HCT116 (cell line): Measurements from ENCODE around the gene GDPD3. TPM values are rescaled to one million over a fixed set of nuclear protein-coding genes. Genes with fewer than 3 reads are reported as not detected.

Source experiments
- ATAC-seq: fragments of 200-7000 bp; cut with Tn5 transposase; 2 replicates; pipeline ENCODE4 v1.9.1; 2020; ENCODE audit warnings: mild to moderate bottlenecking, moderate library complexity
- BruUV-seq: library from RNA; stranded (reverse); fragments of 400-500 nt; replicated peaks from 2 replicates; lab custom pipeline; 2021; lab: Mats Ljungman, UMichigan
- CTCF ChIA-PET: fragments of 300-600 bp; sonication (Branson Sonifier 250); formaldehyde crosslinking; loops from one replicate; lab custom pipeline; 2021; ENCODE audit warnings: antibody characterized with exemption; lab: Charles Lee
- POLR2A ChIA-PET: fragments of 300-600, 350-600 bp; sonication (Branson Sonifier 250); formaldehyde crosslinking; loops from one replicate; lab custom pipeline; 2021; ENCODE audit warnings: antibody characterized with exemption; lab: Charles Lee
- RAD21 ChIA-PET, 2 experiments: fragments of 300-600 bp; sonication (Branson Sonifier 250); formaldehyde crosslinking; loops; one replicate each; lab custom pipeline; 2023; ENCODE audit warnings: low total read pairs in 2 of 2; ENCODE audit not compliant: uncharacterized antibody in 2 of 2, unreplicated experiment in 2 of 2, low non-redundant PET in 1 of 2; lab: Charles Lee
- DNase-seq: peaks from one replicate; pipeline ENCODE4 v3.0.0-alpha.2; 2010; ENCODE audit warnings: low read depth, low spot score
- H2AFZ ChIP-seq: fragments of 200-600 bp; shearing (Covaris generic), sonication (generic); 2 replicates; pipeline ENCODE4 v1.6.1; 2017; ENCODE audit warnings: low read depth, mixed run types, mixed read lengths, antibody characterized with exemption, low read length; ENCODE audit not compliant: poor library complexity, severe bottlenecking
- H3K27ac ChIP-seq: 2 replicates; pipeline ENCODE4 v1.5.1; 2012; ENCODE audit warnings: low read depth, low read length
- H3K27me3 ChIP-seq: fragments of 200-600 bp; sonication (generic); 2 replicates; pipeline ENCODE4 v1.6.1; 2016; ENCODE audit warnings: mixed run types, low read length, mixed read lengths; ENCODE audit not compliant: insufficient read depth
- H3K36me3 ChIP-seq, 2 experiments: fragments of 200-500 bp in 1 of 2; fragments of 200-600 bp in 1 of 2; sonication (Bioruptor generic) in 1 of 2; sonication (generic) in 1 of 2; 2 replicates each; pipeline versions ENCODE4 v1.5.1 to v1.6.1; 2014 to 2016; ENCODE audit warnings: low read length in 2 of 2, inconsistent platforms in 1 of 2, mixed read lengths in 1 of 2, mixed run types in 1 of 2; ENCODE audit not compliant: insufficient read depth in 2 of 2, control insufficient read depth in 1 of 2
- H3K4me1 ChIP-seq, 2 experiments: fragments of 200-600 bp in 1 of 2; sonication (generic) in 1 of 2; 2 replicates each; pipeline versions ENCODE4 v1.5.1 to v1.6.1; 2012 to 2017; ENCODE audit warnings: low read length in 2 of 2, inconsistent platforms in 1 of 2, mild to moderate bottlenecking in 1 of 2, mixed read lengths in 1 of 2, mixed run types in 1 of 2, moderate library complexity in 1 of 2; ENCODE audit not compliant: insufficient read depth in 2 of 2, control insufficient read depth in 1 of 2
- H3K4me2 ChIP-seq: fragments of 200-600 bp; sonication (generic); 2 replicates; pipeline ENCODE4 v1.6.1; 2017; ENCODE audit warnings: mixed run types, low read length, mixed read lengths
- H3K4me3 ChIP-seq, 2 experiments: fragments of 200-600 bp in 1 of 2; sonication (generic) in 1 of 2; replicated peaks in 1 of 2; 2 replicates each; pipeline ENCODE4 v1.5.1; 2011 to 2016; ENCODE audit warnings: low read length in 2 of 2, control low read depth in 1 of 2, low read depth in 1 of 2, mild to moderate bottlenecking in 1 of 2, mixed read lengths in 1 of 2, mixed run types in 1 of 2
- H3K79me2 ChIP-seq: fragments of 200-600 bp; sonication (generic); 2 replicates; pipeline ENCODE4 v1.6.1; 2017; ENCODE audit warnings: mild to moderate bottlenecking, mixed run types, low read length, moderate library complexity, mixed read lengths; ENCODE audit not compliant: insufficient read depth
- H3K9ac ChIP-seq: fragments of 200-600 bp; sonication (generic); 2 replicates; pipeline ENCODE4 v1.6.1; 2016; ENCODE audit warnings: low read length, mixed read lengths
- H3K9me2 ChIP-seq: fragments of 200-600 bp; sonication (generic), shearing (Covaris generic); 2 replicates; pipeline ENCODE4 v1.6.1; 2017; ENCODE audit warnings: mixed run types, mild to moderate bottlenecking, moderate library complexity; ENCODE audit not compliant: insufficient read depth
- H3K9me3 ChIP-seq, 2 experiments: fragments of 200-500 bp in 1 of 2; fragments of 200-600 bp in 1 of 2; sonication (Bioruptor generic) in 1 of 2; sonication (generic) in 1 of 2; 2 replicates each; pipeline ENCODE4 v1.6.1; 2014 to 2017; ENCODE audit warnings: low read length in 2 of 2, mixed read lengths in 2 of 2, inconsistent platforms in 1 of 2, low read depth in 1 of 2, mild to moderate bottlenecking in 1 of 2, mixed run types in 1 of 2, moderate library complexity in 1 of 2; ENCODE audit not compliant: control insufficient read depth in 1 of 2, insufficient read depth in 1 of 2
- H4K20me1 ChIP-seq: fragments of 200-600 bp; sonication (generic), shearing (Covaris generic); 2 replicates; pipeline ENCODE4 v1.6.1; 2017; ENCODE audit warnings: mixed run types, mild to moderate bottlenecking, moderate library complexity; ENCODE audit not compliant: insufficient read depth
- CBX3 ChIP-seq: IDR thresholded peaks from 2 replicates; pipeline ENCODE4 v1.6.1; 2012; ENCODE audit warnings: low read depth
- EGR1 ChIP-seq: IDR thresholded peaks from 2 replicates; pipeline ENCODE4 v1.6.1; 2012; ENCODE audit warnings: low read depth
- ELF1 ChIP-seq: IDR thresholded peaks from 2 replicates; pipeline ENCODE4 v1.6.1; 2012; ENCODE audit warnings: low read depth, borderline replicate concordance
- FOSL1 ChIP-seq: IDR thresholded peaks from 2 replicates; pipeline ENCODE4 v1.6.1; 2012; ENCODE audit warnings: low read depth
- JUND ChIP-seq: IDR thresholded peaks from 2 replicates; pipeline ENCODE4 v1.6.1; 2012
- POLR2A ChIP-seq: IDR thresholded peaks from 2 replicates; pipeline ENCODE4 v1.7.0; 2011; ENCODE audit warnings: borderline replicate concordance; ENCODE audit not compliant: insufficient read depth, insufficient read length; ENCODE audit errors: extremely low read depth
- POLR2AphosphoS5 ChIP-seq: IDR thresholded peaks from 2 replicates; pipeline ENCODE4 v1.6.1; 2011; ENCODE audit warnings: mild to moderate bottlenecking, low read depth, low read length, moderate library complexity
- RAD21 ChIP-seq: IDR thresholded peaks from 2 replicates; pipeline ENCODE4 v1.6.1; 2012; ENCODE audit warnings: low read depth, mild to moderate bottlenecking
- SP1 ChIP-seq: IDR thresholded peaks from 2 replicates; pipeline ENCODE4 v1.6.1; 2012; ENCODE audit warnings: low read depth
- SRF ChIP-seq: IDR thresholded peaks from 2 replicates; pipeline ENCODE4 v1.6.1; 2012; ENCODE audit warnings: low read depth
- YY1 ChIP-seq: IDR thresholded peaks from 2 replicates; pipeline ENCODE4 v1.6.1; 2011; ENCODE audit warnings: low read length, low read depth, moderate library complexity, mild to moderate bottlenecking; ENCODE audit not compliant: insufficient replicate concordance; ENCODE audit errors: extremely low read depth
- ZFX ChIP-seq: fragments of 450-650 bp; IDR thresholded peaks from 2 replicates; pipeline ENCODE4 v1.6.1; 2017
- ZNF274 ChIP-seq: fragments of 200-500 bp; sonication (Bioruptor generic); IDR thresholded peaks from 2 replicates; pipeline ENCODE4 v1.6.1; 2014; ENCODE audit warnings: mild to moderate bottlenecking, low read depth, low read length, inconsistent platforms
- intact Hi-C: fragments of 100-400 bp; cut with micrococcal nuclease; formaldehyde crosslinking; loops from 2 replicates; pipeline ENCODE4 v1.10.0; 2022
- total RNA-seq: library from RNA; stranded (reverse); gene quantifications from one replicate; pipeline ENCODE4 v1.2.1, GENCODE V29; 2021; ENCODE audit not compliant: unreplicated experiment
- TF ChIP-seq, protein P1 (sequence below): IDR thresholded peaks from 2 replicates; pipeline ENCODE4 v1.6.1; 2011; ENCODE audit warnings: mild to moderate bottlenecking, low read length, moderate library complexity; ENCODE audit not compliant: insufficient replicate concordance; ENCODE audit errors: extremely low read depth
- TF ChIP-seq, protein P2 (sequence below): IDR thresholded peaks from 2 replicates; pipeline ENCODE4 v1.6.1; 2012
- TF ChIP-seq, protein P3 (sequence below): IDR thresholded peaks from 2 replicates; pipeline ENCODE4 v1.6.1; 2012
- TF ChIP-seq, protein P4 (sequence below), 3 experiments: fragments of 200-600 bp in 1 of 3; sonication (generic) in 1 of 3; IDR thresholded peaks in 2 of 3; conservative IDR thresholded peaks in 1 of 3; 2 replicates each; pipeline ENCODE4 v1.5.1; 2012 to 2017; ENCODE audit warnings: low read depth in 2 of 3, low read length in 2 of 3, antibody characterized with exemption in 1 of 3, borderline replicate concordance in 1 of 3, control low read depth in 1 of 3, mild to moderate bottlenecking in 1 of 3, mixed read lengths in 1 of 3, mixed run types in 1 of 3, moderate library complexity in 1 of 3; ENCODE audit not compliant: insufficient read depth in 1 of 3

GDPD3 gene
- total RNA-seq, 1 experiment from 2014 or later = 7.0 TPM

DNA sequence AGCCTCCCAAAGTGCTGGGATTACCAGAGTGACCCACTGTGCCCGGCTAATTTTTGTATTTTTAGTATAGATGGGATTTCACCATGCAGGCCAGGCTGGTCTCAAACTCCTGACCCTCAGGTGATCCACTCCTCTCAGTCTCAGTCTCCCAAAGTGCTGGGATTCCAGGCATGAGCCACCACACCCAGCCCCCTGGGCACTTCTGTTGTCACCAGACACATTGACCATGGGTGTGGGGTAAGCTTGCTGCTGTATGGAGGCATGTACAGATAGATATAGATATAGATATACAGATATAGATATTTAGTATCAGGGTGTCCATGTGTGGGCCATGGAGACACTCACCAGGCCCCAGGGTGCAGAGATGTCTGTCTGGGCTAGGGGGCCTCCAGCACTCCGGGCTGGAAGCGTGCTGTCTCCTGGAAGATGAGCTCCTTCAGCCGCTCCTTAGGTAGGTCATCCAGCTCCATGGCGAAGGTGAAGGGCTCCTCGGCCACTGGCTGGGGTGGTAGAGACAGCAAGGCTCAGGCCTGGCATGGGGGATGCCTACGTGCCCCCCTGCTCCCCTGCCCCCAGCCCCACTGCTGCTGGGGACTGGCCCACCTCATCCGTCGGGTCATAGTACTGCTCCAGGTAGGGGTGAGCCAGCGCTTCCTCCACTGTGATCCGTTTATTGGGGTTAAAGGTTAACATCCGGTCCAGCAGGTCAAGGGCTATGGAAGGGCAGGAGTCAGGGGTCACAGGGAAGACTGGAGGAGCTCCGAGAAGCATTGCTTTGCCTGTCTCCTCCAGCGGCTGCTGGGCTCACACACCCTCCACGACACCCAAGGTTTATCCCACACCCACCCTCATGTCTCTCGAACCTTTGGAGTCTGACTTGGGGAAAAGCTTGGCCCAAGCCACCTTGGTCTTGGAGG lies 3.2 kb upstream of the GDPD3 start (continued):
- TF ChIP-seq POLR2AphosphoS5 (no peak), SRF (no peak), ZFX (no peak), SP1 (no peak)
- TF ChIP-seq, protein P1, sequence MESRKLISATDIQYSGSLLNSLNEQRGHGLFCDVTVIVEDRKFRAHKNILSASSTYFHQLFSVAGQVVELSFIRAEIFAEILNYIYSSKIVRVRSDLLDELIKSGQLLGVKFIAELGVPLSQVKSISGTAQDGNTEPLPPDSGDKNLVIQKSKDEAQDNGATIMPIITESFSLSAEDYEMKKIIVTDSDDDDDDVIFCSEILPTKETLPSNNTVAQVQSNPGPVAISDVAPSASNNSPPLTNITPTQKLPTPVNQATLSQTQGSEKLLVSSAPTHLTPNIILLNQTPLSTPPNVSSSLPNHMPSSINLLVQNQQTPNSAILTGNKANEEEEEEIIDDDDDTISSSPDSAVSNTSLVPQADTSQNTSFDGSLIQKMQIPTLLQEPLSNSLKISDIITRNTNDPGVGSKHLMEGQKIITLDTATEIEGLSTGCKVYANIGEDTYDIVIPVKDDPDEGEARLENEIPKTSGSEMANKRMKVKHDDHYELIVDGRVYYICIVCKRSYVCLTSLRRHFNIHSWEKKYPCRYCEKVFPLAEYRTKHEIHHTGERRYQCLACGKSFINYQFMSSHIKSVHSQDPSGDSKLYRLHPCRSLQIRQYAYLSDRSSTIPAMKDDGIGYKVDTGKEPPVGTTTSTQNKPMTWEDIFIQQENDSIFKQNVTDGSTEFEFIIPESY = no peak
- TF ChIP-seq, protein P2, sequence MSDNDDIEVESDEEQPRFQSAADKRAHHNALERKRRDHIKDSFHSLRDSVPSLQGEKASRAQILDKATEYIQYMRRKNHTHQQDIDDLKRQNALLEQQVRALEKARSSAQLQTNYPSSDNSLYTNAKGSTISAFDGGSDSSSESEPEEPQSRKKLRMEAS = no peak

DNA sequence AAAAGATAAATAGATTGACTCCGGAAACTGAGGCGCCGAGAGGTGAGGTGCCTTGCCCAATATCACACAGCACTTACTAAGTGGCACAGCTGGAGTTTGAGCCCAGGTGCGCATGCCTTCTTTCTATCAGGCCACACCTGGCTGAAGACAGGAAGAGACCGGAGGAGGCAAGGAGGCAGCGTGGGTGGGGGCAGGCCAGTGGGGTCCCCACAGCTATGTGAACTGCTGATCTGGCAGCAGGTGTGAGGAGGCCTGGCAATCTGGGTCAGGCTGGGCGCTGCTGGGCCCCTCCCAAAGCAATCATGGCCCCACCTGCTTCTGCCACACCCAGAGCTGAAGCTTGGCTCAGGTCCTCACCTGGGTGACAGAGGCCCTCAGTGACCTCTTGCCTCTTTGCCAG lies 1.9 kb upstream of the GDPD3 start:
- intact Hi-C loops = no loop called here
- no peaks in the 10 kb centered on the region for H4K20me1 ChIP-seq
- ChIA-PET RAD21 (no interaction called here), POLR2A (interaction anchor here (1.3 kb wide), 1 partner anchor 8 kb away, joined by 3 read pairs; the partner anchor contains the start of gene MAPK3), CTCF (no interaction called here)
- no peak for DNase-seq
- ATAC-seq = no peak
- BruUV-seq = no TSS peak
- TF ChIP-seq JUND = no peak
- TF ChIP-seq ZFX = no peak
- no peak for TF ChIP-seq EGR1
- no peak for TF ChIP-seq YY1
- TF ChIP-seq ZNF274 = no peak
- no peak for TF ChIP-seq POLR2A
- TF ChIP-seq, protein P3, sequence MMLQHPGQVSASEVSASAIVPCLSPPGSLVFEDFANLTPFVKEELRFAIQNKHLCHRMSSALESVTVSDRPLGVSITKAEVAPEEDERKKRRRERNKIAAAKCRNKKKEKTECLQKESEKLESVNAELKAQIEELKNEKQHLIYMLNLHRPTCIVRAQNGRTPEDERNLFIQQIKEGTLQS = no peak
- no peak for TF ChIP-seq ELF1
- TF ChIP-seq, protein P4, sequence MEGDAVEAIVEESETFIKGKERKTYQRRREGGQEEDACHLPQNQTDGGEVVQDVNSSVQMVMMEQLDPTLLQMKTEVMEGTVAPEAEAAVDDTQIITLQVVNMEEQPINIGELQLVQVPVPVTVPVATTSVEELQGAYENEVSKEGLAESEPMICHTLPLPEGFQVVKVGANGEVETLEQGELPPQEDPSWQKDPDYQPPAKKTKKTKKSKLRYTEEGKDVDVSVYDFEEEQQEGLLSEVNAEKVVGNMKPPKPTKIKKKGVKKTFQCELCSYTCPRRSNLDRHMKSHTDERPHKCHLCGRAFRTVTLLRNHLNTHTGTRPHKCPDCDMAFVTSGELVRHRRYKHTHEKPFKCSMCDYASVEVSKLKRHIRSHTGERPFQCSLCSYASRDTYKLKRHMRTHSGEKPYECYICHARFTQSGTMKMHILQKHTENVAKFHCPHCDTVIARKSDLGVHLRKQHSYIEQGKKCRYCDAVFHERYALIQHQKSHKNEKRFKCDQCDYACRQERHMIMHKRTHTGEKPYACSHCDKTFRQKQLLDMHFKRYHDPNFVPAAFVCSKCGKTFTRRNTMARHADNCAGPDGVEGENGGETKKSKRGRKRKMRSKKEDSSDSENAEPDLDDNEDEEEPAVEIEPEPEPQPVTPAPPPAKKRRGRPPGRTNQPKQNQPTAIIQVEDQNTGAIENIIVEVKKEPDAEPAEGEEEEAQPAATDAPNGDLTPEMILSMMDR (IDR thresholded peaks at IDR 0.05 in 2 of 3, conservative IDR thresholded peaks at IDR 0.05 in 1 of 3; ENCODE audit: borderline replicate concordance in 1 of 3, insufficient read depth in 1 of 3, low read depth in 2 of 3, low read length in 2 of 3) = no peak
- no peak for TF ChIP-seq CBX3
- TF ChIP-seq POLR2AphosphoS5 = no peak
- TF ChIP-seq SRF = no peak
- no peak for TF ChIP-seq SP1
- TF ChIP-seq FOSL1 = no peak
- TF ChIP-seq RAD21 = no peak
- H3K27ac ChIP-seq = no peak overlapping the region
- no peak overlapping the region for H3K9ac ChIP-seq
- no peaks in the 10 kb centered on the region; a peak in 1 of 4 replicates for H3K36me3 ChIP-seq
- H3K79me2 ChIP-seq = no peaks in the 10 kb centered on the region
- no peak overlapping the region for H3K4me3 ChIP-seq
- H3K4me1 ChIP-seq = peaks cover 15 to 39% of the 10 kb centered on the region in 2 experiments
- H3K9me3 ChIP-seq = no peaks in the 10 kb centered on the region
- no peak overlapping the region for H2AFZ ChIP-seq
- H3K9me2 ChIP-seq = no peaks in the 10 kb centered on the region
- H3K27me3 ChIP-seq = no peaks in the 10 kb centered on the region
- H3K4me2 ChIP-seq = no peak overlapping the region
